HS-27A (cell line): ENCODE results near the gene PTPRH.
"Not testable (repeated sequence)": the region's sequence is repeated elsewhere in the genome, so short reads cannot be mapped to it uniquely, and the experiment has no call there.

ENCODE experiments used
- DNase-seq: peaks from one replicate; pipeline ENCODE4 v3.0.0-alpha.2; 2012; ENCODE audit warnings: low read depth, missing footprints

The PTPRH gene

DNA sequence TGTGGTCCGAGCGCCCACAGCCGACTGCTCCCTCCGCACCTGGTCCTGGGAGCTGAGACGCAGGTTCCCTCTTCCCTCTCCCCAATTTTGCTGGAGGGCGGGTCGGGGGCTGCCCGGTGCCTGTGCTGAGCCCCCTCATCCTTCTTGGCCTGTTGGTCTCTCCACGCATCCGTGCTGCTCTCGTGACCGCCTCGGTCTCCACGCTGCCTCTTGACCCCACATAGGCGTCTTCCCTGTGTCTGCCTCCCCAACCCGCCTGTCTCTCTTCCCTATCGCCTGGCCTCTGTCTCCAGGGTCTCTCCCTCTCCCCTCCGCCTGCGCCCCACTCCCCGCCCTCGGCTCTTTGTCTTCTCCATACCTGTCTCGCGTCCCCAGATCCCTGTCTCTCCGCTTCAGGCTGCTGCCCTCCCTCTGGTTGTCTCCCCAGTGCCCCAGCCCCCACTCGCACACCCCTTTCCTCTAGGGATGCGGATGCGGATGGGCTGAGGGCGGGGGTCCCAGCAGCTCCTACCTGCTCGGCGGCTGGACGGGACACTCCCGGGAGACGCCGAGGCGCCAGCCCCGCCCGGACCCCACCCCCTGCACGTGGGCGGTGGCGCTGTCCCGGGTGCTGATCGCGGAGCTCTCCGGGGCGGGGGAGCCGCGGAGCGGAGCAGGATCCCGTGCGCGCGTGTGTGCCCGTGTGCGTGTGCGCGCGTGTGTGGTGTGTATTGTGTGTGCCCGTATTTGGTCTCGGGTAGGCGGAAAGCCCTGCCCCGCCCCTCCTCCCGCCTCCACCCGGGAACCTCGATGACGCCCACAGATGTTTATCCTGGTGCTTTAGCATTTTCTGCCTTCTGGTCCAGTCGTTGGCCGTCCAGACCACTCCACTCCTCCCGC is 29.5 kb downstream of the PTPRH start, which contains the start of gene SYT5:
Gene SYT5 (minus strand): TSS at position 684 of the 879 bp plus-strand sequence. CDS start 1,248 bp downstream, outside the sequence.
- no peak for DNase-seq

DNA sequence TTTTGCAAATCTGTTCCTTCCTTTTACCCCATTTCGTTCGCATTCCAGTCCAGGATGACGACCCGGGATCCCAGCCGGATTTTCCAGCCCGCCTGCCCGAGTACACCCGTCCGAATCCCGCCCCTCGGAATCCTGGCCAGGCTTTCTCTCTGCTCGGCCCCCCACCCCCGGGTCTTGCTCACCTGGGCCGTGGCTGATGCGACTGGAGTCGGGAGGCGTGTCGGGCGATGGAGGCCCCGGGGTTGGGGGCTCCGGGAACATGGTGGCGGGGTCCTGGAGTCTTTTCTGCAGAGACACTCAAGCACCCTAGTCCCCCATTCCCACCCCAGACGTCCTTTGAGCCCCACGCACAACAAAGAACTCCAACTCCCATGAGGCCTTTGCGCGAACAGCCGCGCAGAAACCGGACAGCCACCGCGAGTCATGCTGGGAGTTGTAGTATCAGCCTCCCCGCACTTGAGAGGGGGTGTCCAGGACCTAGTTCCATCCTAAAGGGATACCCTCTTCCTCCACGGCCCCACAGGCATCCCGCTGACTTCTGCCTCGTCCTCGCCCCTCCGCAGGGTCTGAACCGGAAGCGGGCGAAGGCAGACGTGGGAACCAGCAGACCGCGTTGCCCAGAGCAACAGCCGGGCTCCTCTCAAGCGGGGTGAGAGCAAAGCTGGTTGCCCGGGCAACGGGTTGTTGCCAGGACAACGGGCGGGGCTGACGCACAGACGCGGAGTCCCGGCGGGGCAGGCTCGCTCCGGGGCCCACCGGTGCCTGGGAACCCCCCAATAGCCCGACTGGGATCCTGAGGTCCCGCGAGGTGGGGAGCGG is 30.3 kb downstream of the PTPRH start:
- no peak for DNase-seq

DNA sequence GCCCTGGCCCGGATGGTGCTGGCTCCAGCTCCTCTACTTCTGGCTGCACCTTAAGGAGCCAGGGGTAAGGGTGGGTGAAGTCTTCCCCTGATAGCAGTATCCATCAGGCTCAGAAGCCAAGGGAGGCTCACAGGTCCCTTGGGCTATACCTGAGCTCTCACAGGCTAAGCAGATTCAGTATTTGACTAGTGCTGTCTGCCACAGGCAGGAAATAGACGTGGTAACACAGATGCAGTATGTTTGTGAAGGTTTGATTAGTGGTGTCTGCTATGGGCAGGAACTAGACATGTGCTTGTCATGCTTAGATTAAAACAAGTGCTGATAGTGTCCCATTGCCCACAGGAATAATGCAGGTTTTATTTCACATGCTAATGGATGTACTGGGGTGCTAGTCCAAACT is 33.2 kb downstream of the PTPRH start:
- DNase-seq, result no peak

DNA sequence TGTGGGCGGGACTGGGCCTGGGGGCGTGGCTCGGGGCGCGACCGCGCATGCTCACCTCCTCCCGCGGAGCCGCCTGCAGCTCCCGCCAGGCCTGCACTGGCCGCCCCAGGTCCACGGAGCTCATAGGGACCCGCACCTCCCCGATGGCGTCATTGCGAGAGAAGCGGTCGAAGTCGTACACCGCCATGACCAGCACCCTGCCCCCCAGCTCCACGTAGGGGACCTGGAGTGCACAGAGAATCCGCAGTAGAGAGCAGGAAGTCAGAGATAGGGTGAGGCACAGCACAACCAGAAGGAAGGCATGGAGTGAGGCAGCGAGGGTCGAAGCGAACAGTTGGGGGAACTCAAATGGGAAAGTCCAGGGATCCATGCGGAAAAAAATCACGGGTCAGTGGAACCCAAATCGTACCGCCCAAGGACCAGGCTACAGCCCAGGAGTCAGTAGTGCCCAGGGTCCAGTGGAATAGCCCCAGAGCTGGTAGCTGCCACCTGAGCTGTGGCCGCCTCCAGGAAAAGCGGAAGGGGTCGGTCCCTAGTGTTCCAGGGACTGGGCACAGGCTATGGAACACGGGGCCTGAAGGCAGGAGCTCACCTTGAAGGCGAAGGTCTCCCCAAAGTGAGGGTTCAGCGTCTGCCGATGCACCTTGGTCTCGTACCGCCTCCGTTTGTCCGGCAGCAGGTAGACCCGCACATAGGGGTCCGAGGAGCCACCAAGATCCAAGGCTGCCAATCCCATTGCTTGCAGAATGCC is 34.0 kb downstream of the PTPRH start:
- DNase-seq, result no peak

DNA sequence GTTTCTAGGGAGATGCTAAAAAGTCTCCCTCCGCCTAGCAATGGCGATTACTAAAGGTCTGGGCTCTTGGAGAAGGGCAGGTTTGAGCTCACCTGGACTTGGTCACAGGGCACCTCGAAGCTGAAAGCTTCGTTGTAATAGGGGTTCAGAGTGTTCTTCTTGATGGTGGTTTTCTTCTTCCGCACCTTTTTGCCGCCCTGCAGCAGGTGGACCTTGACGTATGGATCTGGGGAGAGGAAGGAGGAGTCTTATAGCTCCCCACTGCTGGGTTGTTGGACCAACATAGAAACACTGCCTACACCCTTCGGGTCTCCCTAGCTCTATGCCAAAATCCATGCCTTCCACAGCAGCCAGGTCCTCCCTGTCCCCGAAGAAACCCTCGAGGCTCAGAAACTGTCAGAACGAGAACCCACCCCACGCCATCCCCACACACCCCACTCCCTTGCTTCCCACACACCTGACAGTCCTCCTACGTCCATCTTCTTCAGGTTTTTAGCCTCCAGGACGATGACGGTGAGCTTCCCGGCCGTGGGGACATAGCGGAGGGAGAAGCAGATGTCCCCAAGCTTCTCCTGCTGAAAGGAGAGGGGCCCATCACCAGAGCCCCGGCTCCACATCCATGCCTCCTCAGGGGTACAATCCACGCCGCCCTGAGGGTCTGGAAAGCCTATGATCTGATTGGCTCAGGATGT is 34.7 kb downstream of the PTPRH start:
- no peak for DNase-seq

DNA sequence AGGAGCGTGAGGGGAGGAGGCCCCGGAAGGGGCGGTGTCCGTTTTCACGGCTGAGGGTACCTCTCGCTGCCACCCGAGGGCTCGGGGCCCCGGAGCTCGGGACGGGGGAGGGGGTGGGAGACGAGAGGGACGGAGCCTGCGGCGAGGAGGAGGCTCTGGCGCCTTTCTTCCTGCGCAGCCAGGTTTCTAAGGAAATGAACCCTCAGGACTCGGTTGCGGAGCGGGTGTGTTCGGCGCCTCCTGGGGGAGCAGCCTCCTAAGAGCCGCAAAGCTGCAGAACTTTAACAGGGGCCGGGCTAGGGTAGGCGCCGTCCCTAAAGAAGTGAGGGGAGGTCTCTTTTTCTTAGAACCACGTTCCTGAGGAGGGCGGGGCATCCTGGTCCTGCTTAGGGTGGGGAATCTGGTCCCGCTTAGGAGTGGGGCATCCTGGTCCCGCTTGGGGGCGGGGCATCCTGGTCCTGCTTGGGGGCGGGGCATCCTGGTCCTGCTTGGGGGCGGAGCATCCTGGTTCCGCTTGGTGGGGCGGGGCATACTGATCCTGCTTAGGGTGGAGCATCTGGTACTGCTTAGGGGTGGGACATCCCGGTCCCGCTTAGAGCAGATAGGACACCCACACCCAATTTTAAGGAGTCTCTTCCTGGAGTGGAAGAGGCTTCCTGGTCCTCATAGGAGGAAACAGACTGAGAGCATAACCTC is 35.4 kb downstream of the PTPRH start:
- DNase-seq, result peak; percentile 85

DNA sequence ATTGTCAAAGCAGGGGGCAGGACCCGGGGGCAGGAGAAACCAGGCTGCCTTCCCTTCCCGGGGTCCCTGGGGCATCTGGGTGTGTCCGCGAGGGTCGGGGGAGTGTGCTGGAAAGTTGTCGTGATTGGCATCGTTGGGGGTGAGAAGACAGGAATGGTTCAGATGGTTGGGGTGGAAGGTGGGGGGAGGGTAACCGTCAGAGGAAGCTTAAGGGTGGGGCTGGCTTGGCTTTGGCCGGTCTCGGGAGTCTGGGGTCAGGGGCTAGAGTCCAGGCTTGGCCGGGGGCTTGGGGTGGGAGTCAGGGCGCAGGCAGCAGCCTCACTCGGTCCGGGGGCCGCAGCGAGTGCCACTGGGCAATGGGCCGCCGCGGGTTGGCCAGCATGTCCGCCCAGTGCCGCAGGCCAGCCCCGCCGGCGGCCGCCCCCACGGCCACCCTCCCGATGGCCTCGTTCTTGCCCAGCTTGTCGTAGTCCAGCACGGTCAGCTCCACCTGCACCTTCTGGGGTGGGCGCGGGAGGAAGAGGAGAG is 36.1 kb downstream of the PTPRH start:
- DNase-seq, result no peak

DNA sequence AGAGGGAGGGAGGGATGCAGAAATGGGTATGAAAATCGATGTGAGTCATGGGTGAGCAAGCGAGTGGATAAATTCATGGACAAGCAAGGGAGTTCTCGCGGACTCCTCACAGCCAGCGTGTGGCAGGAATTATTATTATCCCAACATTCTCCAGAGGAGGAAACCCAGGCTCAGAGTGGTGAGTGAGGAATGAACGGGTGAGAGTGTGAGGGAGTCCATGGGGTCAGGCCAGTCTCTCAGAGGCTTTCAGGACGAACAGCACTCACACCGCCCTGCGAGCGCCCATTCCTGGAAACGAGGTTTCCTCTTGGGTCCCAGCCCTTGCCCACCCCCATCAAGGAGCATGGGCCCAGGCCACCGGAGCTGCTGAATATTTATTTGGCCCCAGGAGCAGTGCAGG is 36.6 kb downstream of the PTPRH start:
- DNase-seq, result peak; percentile 80

DNA sequence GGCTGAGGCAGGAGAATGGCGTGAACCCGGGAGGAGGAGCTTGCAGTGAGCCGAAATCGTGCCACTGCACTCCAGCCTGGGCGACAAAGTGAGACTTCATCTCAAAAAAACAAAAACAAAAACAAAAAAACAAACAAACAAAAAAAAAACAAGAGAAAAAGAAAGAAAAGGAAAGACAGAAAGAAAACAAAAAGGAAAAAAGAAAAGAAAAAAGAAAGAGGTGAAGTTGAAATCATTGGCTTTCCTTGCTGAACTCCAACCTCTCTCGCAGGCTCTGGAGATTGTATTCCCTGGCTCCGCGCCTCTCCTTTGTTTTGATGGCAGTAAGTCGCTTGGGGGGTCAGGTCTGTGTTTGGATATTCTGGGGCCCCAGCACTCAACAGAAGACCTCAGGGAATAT is 37.0 kb downstream of the PTPRH start:
- DNase-seq, result not testable (repeated sequence)

DNA sequence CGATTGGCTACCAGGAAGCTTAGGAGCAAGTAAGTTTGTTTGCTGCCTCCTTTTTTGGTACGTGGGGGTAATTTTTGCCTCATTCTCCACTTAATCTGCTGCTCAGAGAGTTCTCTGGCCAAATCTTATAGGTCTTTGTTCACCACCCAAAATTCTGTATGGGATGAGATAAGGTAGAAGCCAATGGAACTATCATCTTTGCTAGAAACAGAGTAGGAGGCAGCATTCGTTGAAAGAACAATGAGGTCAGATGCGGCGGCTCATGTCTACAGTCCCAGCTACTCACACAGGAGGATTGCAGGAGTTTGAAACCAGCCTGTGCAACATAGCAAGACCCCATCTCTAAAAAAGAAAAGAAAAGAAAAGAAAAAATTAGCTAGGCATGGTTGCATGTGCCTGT is 37.9 kb downstream of the PTPRH start:
- DNase-seq, result no peak

DNA sequence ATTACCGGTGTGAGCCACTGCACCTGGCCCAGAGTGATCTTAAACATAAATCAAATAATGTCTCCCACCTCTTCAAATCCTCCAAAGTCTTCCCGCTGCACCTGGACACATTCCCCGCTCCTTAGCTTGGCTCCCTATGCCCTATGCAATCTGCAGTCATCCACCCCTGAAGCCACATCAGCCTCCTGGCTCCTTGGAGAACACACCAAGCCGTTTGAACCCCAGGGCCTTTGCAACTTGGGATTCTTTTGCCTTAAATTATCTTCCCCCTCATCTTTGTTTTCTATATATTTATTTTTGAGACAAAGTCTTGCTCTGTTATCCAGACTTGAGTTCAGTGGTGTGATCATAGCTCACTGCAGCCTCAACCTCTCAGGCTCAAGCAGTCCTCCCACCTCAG is 40.2 kb downstream of the PTPRH start:
- DNase-seq, result no peak

DNA sequence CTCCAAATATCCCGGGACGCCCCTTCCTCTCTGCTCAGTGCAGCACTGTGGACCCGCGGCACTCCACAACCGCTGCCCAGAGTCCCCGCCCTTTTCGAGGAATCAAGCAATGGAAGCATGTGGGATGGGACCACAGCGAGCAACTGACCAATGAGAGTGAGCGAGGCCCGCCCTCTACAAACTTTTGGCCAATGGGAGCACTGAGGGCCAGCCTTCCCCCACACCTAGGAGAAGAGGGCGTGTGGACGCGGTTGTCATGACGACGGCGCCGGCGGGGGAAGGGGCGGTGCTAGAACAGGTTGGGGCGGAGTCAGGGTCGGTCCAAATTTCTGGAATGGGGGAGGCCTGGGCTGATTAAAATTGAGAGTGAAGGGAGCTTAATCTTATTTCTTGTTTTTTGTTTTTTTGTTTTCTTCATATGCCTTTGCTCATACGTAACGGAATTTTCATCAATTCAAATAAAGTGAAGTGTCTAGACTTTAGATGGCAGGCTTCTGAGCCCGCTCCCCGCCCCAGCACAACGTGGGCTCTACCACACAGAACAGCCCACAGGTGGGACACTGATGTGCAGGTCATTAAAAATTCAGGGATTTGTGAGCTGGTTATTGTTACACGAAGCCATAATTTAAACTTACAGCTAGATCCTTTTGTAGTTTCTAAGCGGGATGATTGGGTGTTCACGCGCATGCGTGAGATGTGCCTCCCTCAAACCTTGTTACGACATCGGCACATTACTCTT is 42.6 kb downstream of the PTPRH start, which contains the start of gene DNAAF3:
Gene DNAAF3 (minus strand): TSS at position 84 of the 739 bp plus-strand sequence. CDS start 200 bp downstream, outside the sequence.
- peak; percentile 96 for DNase-seq

DNA sequence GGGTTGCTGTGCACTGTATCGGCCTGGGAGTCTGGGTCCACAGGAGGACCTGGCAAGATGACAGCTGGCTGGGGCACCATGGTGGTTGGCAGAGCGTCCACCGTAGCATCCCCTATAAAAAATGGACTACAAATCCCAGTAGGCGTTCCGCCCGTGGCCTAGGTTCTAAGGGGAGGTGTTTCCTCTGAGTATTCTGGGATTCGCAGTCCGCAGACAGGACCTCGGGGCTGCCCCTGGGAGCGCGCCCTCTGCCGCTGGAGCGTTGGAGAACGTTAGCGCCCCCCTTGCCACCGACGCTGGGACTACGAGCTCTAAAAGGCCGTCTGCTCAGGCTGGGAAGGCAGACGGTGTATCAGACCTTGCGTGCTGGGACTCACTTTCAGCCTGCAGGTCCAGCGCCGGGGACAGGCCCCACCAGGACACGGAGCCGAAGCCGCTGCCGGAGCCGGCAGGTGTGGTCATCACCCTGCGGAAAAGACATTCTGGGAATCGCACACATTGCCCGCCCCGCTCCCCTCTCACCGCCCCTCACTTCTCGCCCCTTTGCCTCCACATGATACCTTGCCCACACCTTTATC is 43.3 kb downstream of the PTPRH start:
- DNase-seq, result no peak

DNA sequence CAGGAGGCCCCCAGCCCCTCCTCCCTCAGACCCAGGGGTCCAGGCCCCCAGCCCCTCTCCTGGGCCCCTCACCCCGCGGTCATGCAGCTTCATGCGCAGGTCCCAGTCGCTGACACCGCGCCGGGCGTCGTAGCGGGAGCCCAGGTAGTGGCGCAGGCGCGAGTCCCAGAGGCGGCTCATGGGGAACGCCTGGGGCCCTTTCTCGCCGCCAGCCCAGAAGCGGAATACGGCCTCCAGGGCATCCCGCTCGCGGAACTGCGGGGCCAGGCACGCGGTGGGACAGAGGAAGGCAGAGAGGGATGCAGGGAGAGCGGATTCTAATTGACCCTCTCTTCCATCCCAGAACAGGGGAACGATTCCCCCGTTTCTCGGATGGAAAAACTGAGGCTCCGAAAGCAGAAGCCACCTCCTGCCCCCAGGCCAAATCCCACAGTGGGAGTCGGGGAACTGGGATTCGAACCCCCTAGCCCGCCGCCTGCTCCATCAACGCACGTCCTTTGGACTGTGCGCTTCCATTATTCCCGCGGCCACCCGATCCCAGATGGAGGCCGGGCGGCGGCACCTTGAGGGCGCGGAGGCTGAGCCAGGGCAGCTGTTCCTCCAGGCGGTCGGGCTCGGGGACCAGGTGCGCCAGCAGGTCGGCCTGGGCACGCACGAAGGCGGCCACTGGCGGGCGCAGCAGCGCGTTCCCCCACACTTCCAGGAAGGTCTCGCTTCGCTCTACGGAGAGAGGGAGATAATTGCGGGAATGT is 47.6 kb downstream of the PTPRH start:
- DNase-seq, result no peak

DNA sequence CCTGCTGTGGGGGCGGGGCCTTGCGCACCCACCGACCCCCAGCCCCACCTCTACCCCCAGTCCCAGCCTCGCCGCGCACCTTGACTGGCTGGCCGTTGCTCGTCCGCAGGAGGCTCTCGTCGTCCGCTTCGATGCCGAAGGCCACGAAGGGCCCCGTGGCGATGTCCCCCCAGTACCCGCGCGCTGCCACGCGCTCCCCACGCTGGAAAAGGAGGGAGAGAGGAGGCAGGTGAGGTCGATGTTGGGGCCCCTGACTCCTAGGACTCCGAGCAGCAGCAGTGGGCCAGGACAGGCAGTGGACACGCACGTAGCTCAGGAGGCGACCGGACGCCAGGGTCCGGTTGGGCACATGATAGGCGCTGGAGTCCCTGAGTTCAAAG is 48.3 kb downstream of the PTPRH start:
- no peak for DNase-seq

DNA sequence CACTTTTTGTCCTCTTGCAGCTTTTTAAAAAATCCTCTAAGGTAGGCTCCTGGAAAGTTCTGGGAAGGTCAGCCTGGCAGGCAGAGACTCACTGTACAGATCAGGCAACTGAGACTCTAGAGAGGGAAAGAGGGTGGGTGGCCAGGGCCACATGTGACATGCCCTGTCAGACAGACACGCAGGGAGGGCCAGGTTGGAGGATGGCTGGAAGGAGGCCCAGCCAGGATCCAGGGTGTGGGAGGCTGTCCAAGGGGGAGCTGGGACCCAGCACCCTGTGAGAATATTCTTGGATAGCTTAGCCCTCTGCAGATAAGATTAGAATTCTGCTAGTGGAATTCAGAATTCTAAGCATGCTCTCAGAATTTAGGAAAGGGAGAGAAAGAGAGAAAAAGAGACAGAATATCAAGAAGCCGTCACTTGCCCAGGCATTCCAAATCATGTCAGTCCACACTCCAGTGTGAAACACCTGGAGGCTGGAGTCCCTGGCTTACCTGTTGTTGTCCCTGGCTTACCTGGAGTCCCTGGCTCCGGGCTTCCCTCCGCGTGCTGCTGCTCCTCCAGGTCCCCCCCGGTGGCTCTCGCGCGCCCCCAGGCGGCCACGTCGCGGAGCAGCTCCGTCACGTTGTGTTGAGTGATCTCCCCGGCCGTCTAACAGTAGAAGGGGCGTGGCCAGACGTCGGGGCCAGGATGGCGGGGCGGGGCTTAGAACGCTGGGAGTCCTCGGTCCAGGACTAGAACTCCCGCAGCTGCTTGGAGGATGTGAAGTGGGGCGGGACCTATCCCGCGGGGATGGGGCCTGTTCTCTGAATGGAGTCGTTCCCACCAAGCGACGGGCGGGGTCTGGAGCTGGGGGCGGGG is 48.9 kb downstream of the PTPRH start:
- peak; percentile 85 for DNase-seq

DNA sequence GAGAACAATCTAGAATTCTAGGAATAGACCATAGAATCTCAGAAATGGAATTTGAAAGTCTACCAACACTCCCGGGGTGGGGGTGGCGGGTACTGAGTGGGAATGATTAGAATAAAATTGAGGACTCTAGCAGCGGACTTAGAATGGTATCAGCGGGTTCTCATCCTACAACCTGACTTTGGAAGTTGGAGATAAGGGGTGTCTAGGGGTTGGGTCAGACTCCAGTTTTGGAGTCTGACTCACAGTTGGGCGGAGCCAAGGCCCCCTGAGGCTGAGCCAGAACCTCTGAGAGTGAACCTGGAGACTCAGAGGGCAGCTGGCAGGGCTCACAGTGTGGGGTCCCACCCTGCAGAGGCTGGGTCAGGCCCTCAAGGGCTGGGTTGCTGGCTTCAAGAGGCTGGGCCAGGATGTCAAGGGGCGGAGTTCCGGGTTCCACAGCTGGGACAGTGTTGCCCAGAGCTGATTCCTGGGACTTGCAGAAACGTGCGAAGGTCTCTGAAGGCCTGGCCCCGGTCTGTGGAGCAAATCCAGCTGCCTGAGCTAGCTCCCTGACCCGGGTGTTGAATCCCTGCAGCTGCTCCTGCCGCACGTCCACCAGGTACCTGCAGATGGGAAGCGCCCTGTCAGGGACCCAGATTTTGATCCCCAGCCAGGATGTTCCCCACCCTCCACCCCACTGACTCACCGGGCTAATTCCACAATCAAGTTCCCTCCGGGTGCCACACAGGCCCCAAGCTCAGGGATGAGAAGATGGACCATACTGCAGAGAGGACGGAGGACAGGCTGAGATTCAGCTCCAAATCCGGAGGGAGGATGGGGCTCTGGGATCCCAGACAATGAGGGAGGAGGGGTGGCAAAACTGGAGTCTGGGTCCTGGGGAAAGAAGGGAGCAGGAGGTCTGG is 50.2 kb downstream of the PTPRH start:
- DNase-seq, result no peak
